Fibroblast of lung (primary cell): ENCODE data around the gene LYPD6B. TPM values are rescaled to one million over a fixed set of nuclear protein-coding genes. Genes with fewer than 3 reads are reported as not detected.

Experiments used
- DNase-seq, 2 donors: peaks; one replicate each; pipeline versions ENCODE4 v3.0.0 to v3.0.0-alpha.2; 2010; ENCODE audit warnings: low read depth in 2 of 2
- H2AFZ ChIP-seq: 2 replicates; pipeline ENCODE4 v1.5.1; 2012; ENCODE audit warnings: low read length, control low read depth, inconsistent platforms
- H3K27ac ChIP-seq: 2 replicates; pipeline ENCODE4 v1.5.1; 2011; ENCODE audit warnings: low read length, control low read depth; ENCODE audit not compliant: insufficient read depth
- H3K27me3 ChIP-seq: 2 replicates; pipeline ENCODE4 v1.5.1; 2011; ENCODE audit warnings: mild to moderate bottlenecking, low read length; ENCODE audit not compliant: control insufficient read depth, insufficient read depth
- H3K36me3 ChIP-seq: 2 replicates; pipeline ENCODE4 v1.5.1; 2011; ENCODE audit warnings: low read length; ENCODE audit not compliant: control insufficient read depth, insufficient read depth
- H3K4me1 ChIP-seq: 2 replicates; pipeline ENCODE4 v1.5.1; 2011; ENCODE audit warnings: low read length; ENCODE audit not compliant: control insufficient read depth, insufficient read depth; ENCODE audit errors: extremely low read depth
- H3K4me2 ChIP-seq: 2 replicates; pipeline ENCODE4 v1.5.1; 2011; ENCODE audit warnings: low read length, control low read depth; ENCODE audit not compliant: insufficient read depth; ENCODE audit errors: extremely low read depth
- H3K4me3 ChIP-seq, 4 experiments: fragments of 200-600 bp in 1 of 4; sonication (generic) in 1 of 4; replicated peaks in 1 of 4; 2 replicates each; pipeline ENCODE4 v1.5.1; 2011 to 2016; ENCODE audit warnings: low read length in 4 of 4, low read depth in 3 of 4, mild to moderate bottlenecking in 3 of 4, control low read depth in 2 of 4, inconsistent platforms in 1 of 4, mixed read lengths in 1 of 4; ENCODE audit not compliant: insufficient read depth in 1 of 4; ENCODE audit errors: control extremely low read depth in 1 of 4
- H3K79me2 ChIP-seq: 2 replicates; pipeline ENCODE4 v1.5.1; 2012; ENCODE audit warnings: mild to moderate bottlenecking, low read length, inconsistent platforms; ENCODE audit not compliant: control insufficient read depth, insufficient read depth
- H3K9ac ChIP-seq: 2 replicates; pipeline ENCODE4 v1.5.1; 2011; ENCODE audit warnings: mild to moderate bottlenecking, low read length, control low read depth; ENCODE audit not compliant: insufficient read depth
- H3K9me3 ChIP-seq: 2 replicates; pipeline ENCODE4 v1.5.1; 2012; ENCODE audit warnings: low read depth, low read length; ENCODE audit not compliant: control insufficient read depth, insufficient read depth
- H4K20me1 ChIP-seq: 2 replicates; pipeline ENCODE4 v1.5.1; 2011; ENCODE audit warnings: low read length; ENCODE audit not compliant: control insufficient read depth, insufficient read depth; ENCODE audit errors: extremely low read depth
- CTCF ChIP-seq, 2 donors: IDR thresholded peaks in 1 of 2; conservative IDR thresholded peaks in 1 of 2; 1 replicate in 1 of 2; 2 replicates in 1 of 2; pipeline ENCODE4 v1.5.1; 2011 to 2012; ENCODE audit warnings: low read length in 2 of 2, control low read depth in 1 of 2, inconsistent platforms in 1 of 2, low read depth in 1 of 2, mild to moderate bottlenecking in 1 of 2
- EZH2 ChIP-seq: IDR thresholded peaks from 2 replicates; pipeline ENCODE4 v1.5.1; 2012; ENCODE audit warnings: low read length, control low read depth, mild to moderate bottlenecking; ENCODE audit errors: missing control alignments
- polyA plus RNA-seq, 2 donors: library from polyadenylated mRNA; depleted of rRNA in 1 of 2; stranded (reverse) in 1 of 2; unstranded in 1 of 2; fragments of >200 nt; gene quantifications; 2 replicates each; pipeline ENCODE4 v1.2.1, GENCODE V29; 2011 to 2012; ENCODE audit warnings: missing spikeins in 1 of 2
- total RNA-seq: library from RNA; depleted of rRNA; stranded (reverse); fragments of >200 nt; gene quantifications from 2 replicates; pipeline ENCODE4 v1.2.1, GENCODE V29; 2014

Gene LYPD6B
- total and polyA plus RNA-seq, 2 donors (not counting 1 experiment from before 2014, with no cell fraction given) = 0.11 TPM; not detected in 1

DNA sequence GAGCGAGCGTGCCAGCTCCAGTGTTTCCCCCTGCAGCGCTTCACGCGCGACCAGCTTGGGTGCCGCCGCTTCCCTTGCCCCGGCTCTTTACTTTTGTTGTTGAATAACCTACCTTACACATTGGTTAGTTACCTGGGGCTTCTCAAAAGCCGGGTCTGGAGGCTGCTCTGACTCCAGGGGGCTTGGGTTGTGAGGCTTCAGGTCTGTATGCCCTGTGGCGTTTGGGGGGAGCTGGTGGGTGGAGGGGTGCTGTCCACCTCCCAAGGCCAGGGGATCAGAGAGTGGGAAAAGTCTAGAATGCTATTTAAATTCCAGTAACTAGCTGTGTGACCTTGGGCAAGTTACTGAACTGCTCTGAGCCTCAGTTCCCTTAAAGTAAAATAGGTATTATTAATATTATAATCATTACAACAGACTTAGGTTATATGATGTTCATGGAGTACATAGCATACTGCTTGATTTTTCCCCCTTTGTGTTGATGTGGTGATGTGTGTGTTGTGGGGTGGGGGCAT lies 770 bp downstream of the LYPD6B start:
- Histone ChIP-seq H3K27me3 (peaks cover 29% of the 10 kb centered on the region), H4K20me1 (no peaks in the 10 kb centered on the region), H3K9ac (no peak overlapping the region), H3K79me2 (no peaks in the 10 kb centered on the region), H3K4me1 (no peaks in the 10 kb centered on the region), H3K9me3 (no peaks in the 10 kb centered on the region), H3K4me3 (peak overlapping the region in 1 of 4 experiments; percentile 7), H2AFZ (no peak overlapping the region), H3K36me3 (no peaks in the 10 kb centered on the region), H3K27ac (no peak overlapping the region), H3K4me2 (no peak overlapping the region)
- TF ChIP-seq CTCF (conservative IDR thresholded peaks at IDR 0.05 in 1 of 2, IDR thresholded peaks at IDR 0.05 in 1 of 2; ENCODE audit: low read depth in 1 of 2, low read length in 2 of 2) (no peak), EZH2 (no peak)
- DNase-seq = no peak

- no peaks in the 10 kb centered on the region for H3K36me3 ChIP-seq
- no peaks in the 10 kb centered on the region for H3K4me1 ChIP-seq
- TF ChIP-seq EZH2 (no peak), CTCF (conservative IDR thresholded peaks at IDR 0.05 in 1 of 2, IDR thresholded peaks at IDR 0.05 in 1 of 2; ENCODE audit: low read depth in 1 of 2, low read length in 2 of 2) (peak; percentile 21 to 40)
- no peaks in the 10 kb centered on the region for H3K79me2 ChIP-seq
- no peaks in the 10 kb centered on the region for H3K9me3 ChIP-seq
- H3K4me3 ChIP-seq = no peak overlapping the region
- peaks cover 23% of the 10 kb centered on the region for H3K27me3 ChIP-seq
- no peak overlapping the region for H3K27ac ChIP-seq
- H4K20me1 ChIP-seq = no peaks in the 10 kb centered on the region
- H3K9ac ChIP-seq = no peak overlapping the region
- no peak overlapping the region for H2AFZ ChIP-seq
- no peak overlapping the region for H3K4me2 ChIP-seq
- no peak for DNase-seq
Measured at GRCh38 chr2:149040451-149040850, 2.0 kb downstream of the LYPD6B start.

- H3K9me3 ChIP-seq = no peaks in the 10 kb centered on the region
- H3K9ac ChIP-seq = no peak overlapping the region
- H4K20me1 ChIP-seq = no peaks in the 10 kb centered on the region
- no peaks in the 10 kb centered on the region for H3K79me2 ChIP-seq
- H3K27ac ChIP-seq = no peak overlapping the region
- TF ChIP-seq CTCF (conservative IDR thresholded peaks at IDR 0.05 in 1 of 2, IDR thresholded peaks at IDR 0.05 in 1 of 2; ENCODE audit: low read depth in 1 of 2, low read length in 2 of 2) = no peak
- TF ChIP-seq EZH2 = no peak
- no peaks in the 10 kb centered on the region for H3K36me3 ChIP-seq
- H3K4me3 ChIP-seq = no peak overlapping the region
- no peaks in the 10 kb centered on the region for H3K4me1 ChIP-seq
- DNase-seq = no peak
- H3K4me2 ChIP-seq = no peak overlapping the region
- peaks cover 23% of the 10 kb centered on the region for H3K27me3 ChIP-seq
- H2AFZ ChIP-seq = no peak overlapping the region
Measured at GRCh38 chr2:149041482-149041881, 3.0 kb downstream of the LYPD6B start.
